GM12801 (cell line): ENCODE data around the gene ZC3H10.

Source experiments
- TF ChIP-seq, protein P1 (sequence below): IDR thresholded peaks from one replicate; pipeline ENCODE4 v1.5.1; 2011; ENCODE audit warnings: control low read depth; ENCODE audit not compliant: insufficient read length; ENCODE audit errors: extremely low read depth

ZC3H10 gene

DNA sequence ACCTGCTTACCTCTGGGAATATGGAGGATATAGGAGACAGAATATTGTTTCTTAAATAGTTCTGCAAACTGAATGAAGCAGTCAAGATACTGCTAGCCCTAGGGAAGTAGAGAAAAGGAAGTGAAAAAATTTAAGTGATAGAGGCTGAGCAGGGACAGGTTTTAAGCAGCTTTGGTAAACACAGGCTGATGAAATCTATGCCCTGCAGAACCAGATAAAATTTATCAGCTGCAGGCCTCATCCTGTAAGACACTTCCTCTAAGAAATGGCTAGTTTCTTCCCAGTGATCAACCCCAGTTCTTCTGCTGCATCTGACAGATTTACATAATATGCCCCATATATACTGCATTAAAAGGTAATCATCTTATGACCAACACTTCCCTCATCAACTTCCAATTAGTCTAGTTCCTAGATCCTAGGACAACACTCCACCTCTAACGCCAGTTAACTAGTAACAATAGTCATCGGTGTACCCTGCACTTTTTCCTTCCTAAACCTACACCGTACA is 8.7 kb downstream of the ZC3H10 start:
- TF ChIP-seq, protein P1, sequence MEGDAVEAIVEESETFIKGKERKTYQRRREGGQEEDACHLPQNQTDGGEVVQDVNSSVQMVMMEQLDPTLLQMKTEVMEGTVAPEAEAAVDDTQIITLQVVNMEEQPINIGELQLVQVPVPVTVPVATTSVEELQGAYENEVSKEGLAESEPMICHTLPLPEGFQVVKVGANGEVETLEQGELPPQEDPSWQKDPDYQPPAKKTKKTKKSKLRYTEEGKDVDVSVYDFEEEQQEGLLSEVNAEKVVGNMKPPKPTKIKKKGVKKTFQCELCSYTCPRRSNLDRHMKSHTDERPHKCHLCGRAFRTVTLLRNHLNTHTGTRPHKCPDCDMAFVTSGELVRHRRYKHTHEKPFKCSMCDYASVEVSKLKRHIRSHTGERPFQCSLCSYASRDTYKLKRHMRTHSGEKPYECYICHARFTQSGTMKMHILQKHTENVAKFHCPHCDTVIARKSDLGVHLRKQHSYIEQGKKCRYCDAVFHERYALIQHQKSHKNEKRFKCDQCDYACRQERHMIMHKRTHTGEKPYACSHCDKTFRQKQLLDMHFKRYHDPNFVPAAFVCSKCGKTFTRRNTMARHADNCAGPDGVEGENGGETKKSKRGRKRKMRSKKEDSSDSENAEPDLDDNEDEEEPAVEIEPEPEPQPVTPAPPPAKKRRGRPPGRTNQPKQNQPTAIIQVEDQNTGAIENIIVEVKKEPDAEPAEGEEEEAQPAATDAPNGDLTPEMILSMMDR = no peak

DNA sequence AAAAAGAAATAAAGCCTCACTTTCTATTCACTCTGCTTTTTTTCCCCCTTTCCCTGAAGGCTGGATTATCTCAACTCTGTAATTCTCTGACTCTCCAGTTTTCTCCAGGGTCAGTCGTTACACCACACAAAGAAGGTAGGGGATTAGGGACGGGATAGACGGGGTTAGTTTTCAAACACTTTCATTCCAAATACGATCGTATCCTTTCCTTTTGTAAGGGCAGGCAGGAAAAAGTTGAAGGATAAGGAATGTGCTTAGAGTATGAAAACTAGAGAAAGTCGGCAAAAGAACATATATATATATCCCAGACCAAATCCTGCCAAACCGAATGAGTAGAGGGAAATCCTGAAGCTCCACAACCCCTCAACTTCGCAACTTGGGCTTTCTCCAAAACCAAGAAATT is 9.4 kb downstream of the ZC3H10 start:
- TF ChIP-seq, protein P1 = no peak

DNA sequence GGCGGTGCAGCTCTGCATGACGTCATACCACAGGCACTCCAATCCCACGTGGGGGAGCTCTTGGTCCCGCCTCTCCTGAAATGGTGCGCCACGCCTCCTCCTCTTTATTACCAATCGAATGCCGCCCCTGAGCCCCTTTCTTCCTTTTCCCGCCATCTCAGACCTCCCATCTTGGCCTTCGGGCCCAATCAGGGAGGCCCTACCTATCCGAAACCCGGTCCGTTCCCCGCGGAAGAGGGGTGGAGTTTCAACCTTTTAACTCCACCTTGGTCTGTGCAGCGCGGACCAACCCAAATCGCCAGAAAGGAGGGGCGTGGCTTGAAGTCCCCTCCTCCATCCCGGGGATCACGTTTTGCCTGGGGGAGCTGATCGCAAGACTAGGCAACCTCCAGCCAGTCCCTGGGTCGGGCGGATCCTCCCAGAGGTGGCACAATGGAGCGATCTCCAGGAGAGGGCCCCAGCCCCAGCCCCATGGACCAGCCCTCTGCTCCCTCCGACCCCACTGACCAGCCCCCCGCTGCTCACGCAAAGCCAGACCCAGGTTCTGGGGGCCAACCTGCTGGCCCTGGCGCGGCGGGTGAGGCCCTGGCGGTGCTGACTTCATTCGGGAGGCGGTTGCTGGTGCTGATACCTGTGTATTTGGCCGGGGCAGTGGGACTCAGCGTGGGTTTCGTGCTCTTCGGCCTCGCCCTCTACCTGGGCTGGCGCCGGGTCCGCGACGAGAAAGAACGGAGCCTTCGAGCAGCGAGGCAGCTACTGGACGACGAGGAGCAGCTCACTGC is 10.0 kb downstream of the ZC3H10 start, which contains the start of gene ESYT1:
Gene ESYT1, plus strand, starts transcription at position 380 of the 782 bp plus-strand sequence. Its CDS starts 53 bp downstream, at position 433.
- TF ChIP-seq, protein P1 = no peak

DNA sequence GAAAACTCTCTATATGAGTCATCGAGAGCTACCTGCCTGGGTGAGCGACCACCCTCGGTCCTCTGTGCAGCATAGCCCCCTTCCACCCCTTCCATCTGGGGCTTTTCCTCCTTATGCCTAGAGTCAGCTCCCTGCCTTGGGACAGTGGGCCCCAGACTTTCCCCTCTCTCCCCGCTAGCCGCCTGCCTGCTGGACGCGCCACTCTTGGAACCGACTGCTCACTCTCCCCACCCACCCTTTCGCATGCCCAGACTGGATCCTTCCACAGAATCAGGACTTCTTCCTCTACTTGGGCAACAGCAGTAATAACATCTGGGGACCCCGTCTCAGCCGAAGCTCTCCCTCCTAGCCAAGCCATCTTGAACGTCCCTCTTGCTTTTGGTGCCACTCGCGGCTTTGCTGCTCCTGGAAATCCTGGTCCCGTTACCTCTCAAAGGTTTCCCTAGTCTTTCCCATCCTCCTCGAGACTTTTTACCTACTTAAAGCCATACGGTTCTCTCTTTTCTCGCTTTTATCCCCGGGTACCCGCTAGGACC is 10.7 kb downstream of the ZC3H10 start:
- TF ChIP-seq, protein P1 = no peak

DNA sequence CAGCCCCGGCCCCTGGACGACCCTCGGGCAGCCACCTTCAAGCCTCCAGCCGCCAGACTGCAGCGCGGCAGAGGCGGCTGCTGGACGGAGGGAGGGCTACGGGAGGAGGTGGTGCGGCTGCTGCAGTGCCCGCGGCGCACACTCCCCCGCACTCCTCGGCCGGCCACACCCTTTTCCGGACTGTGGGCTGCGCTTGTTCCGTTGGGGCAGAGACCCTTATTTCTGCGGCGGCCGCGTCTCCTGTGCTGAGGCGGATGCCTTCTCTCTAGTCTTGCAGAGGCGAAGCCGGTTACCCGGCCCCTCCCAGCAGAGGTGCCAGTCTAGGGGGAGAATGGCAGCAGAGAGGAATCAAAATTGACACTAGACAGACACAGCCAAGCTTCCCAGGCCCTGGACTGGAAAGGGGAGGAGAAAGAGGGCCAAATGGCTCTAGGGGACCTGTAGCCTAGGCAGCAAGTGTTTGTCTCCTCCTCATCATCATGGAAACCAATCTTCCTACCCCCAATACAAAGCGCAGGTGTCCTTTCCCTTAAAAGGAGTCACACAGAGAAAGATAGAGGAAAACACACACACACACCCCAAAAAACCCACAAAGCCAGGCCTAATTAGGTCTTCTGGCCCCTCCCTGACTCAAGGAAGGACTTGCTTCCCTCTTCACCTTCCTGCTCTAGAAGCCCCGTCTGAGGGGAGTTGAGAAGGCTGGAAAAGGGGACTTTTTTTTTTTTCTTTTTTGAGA is 11.3 kb downstream of the ZC3H10 start:
- TF ChIP-seq, protein P1 = no peak

DNA sequence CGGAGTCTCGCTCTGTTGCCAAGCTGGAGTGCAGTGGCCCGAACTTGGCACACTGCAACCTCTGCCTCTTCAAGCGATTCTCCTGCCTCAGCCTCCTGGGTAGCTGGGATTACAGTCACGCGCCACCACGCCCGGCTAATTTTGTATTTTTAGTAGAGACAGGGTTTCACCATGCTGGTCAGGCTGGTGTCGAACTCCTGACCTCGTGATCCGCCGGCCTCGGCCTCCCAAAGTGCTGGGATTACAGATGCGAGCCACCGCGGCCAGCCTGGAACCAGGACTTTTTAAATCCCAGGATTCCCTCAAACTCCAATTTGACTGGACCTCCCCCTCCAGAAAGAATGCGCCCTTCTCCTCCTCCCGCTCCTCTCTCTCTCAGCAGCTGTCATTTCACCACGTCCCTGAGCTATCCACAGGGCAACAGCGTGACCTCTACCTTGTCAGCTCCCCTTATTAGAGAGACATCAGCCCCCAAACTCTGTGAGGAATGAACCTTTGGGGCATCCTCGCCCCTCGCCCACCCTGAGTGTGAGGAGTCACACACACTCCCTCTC is 12.0 kb downstream of the ZC3H10 start:
- TF ChIP-seq, protein P1 = no peak

DNA sequence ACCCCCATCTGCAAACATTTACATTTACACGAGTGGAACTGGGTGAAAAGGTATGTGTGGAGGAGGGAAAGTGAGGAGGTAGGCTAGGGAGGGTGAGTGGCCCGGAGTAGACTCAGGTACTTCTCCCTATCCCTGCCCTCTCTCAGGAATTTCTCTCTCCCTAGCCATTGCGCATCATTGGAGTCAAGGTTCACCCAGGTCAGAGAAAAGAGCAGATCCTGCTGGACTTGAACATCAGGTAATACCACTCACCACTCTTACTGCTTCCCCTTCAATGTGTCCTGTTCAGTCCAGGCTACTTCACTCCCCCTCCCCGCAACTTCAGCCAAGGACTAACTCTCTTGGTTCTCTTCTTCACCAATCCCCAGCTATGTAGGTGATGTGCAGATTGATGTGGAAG is 12.8 kb downstream of the ZC3H10 start:
- TF ChIP-seq, protein P1 = no peak
